ENCODE data around the gene CNTN4. TPM values are rescaled to one million over a fixed set of nuclear protein-coding genes. Genes with fewer than 3 reads are reported as not detected.

CNTN4 gene
- total and polyA plus RNA-seq, 2 experiments from 2014 or later, result 5.6 to 7.9 TPM

DNA sequence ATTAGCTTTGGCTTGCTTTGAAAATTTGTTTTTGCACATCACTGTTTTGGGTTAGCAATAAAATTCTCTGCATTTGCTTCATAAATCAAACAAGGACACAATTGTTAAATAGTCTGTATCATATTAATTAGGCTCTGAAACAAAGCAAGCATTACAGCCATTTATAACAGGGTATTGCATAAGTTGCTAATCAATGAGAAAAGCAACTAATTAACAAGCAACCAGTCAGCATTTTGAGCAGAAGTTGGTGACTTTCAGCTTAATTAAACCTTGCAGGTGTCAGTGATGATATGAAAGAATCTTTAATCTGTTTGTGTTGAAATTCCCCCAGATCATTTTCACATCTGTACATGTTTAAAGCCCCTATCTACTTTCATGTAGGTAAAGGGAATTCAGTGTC lies 516.4 kb downstream of the CNTN4 start:
- Histone ChIP-seq H3K36me3 (no peaks in the 10 kb centered on the region), H3K27me3 (no peaks in the 10 kb centered on the region), H3K9me3 (ENCODE audit: low read depth) (no peaks in the 10 kb centered on the region), H3K4me3 (no peak overlapping the region), H3K4me1 (ENCODE audit: low read depth) (no peaks in the 10 kb centered on the region), H3K27ac (no peak overlapping the region)
- no peak for TF ChIP-seq CTCF (IDR thresholded peaks at IDR 0.05; ENCODE audit: low read depth, low read length)
- no peak for DNase-seq (ENCODE audit: low read depth in 1 of 2, low spot score in 1 of 2)

DNA sequence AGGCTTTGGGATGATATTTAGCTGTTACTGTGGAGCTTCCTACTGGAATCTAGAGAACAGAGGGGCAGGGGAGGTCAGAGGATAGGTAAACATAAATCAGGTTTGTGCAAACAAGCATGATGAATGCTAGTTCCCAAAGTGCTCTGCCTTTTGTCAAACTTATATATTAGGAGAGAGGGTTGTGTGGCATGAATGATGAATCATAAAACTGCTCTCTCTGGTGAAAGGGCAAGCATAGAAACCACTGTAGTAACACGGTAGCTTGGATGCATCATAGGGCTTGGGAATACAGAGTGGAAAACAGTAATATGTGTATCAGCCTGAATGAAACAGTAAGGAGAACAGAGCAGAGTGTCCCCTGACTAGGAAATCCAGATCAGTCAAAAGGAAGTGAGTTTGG lies 524.8 kb downstream of the CNTN4 start:
- Histone ChIP-seq H3K4me3 (no peak overlapping the region), H3K9me3 (ENCODE audit: low read depth) (no peaks in the 10 kb centered on the region), H3K27ac (no peak overlapping the region), H3K4me1 (ENCODE audit: low read depth) (no peaks in the 10 kb centered on the region), H3K27me3 (peaks cover 2% of the 10 kb centered on the region), H3K36me3 (no peaks in the 10 kb centered on the region)
- no peak for TF ChIP-seq CTCF (IDR thresholded peaks at IDR 0.05; ENCODE audit: low read depth, low read length)
- no peak for DNase-seq (ENCODE audit: low read depth in 1 of 2, low spot score in 1 of 2)

- DNase-seq (ENCODE audit: low read depth in 1 of 2, low spot score in 1 of 2), result no peak
- TF ChIP-seq CTCF (IDR thresholded peaks at IDR 0.05; ENCODE audit: low read depth, low read length), result no peak
- H3K36me3 ChIP-seq, result no peaks in the 10 kb centered on the region
- no peak overlapping the region for H3K4me3 ChIP-seq
- H3K27ac ChIP-seq, result no peak overlapping the region
- no peaks in the 10 kb centered on the region for H3K9me3 ChIP-seq (ENCODE audit: low read depth)
- no peaks in the 10 kb centered on the region for H3K27me3 ChIP-seq
- H3K4me1 ChIP-seq (ENCODE audit: low read depth), result no peaks in the 10 kb centered on the region
These were observed 529.5 kb downstream of the CNTN4 start for GRCh38 chr3:2628117-2628516.

- TF ChIP-seq CTCF (IDR thresholded peaks at IDR 0.05; ENCODE audit: low read depth, low read length), result no peak
- Histone ChIP-seq H3K27me3 (no peaks in the 10 kb centered on the region), H3K9me3 (ENCODE audit: low read depth) (no peaks in the 10 kb centered on the region), H3K4me1 (ENCODE audit: low read depth) (no peaks in the 10 kb centered on the region), H3K4me3 (no peak overlapping the region), H3K27ac (no peak overlapping the region), H3K36me3 (no peaks in the 10 kb centered on the region)
- no peak for DNase-seq (ENCODE audit: low read depth in 1 of 2, low spot score in 1 of 2)
These were observed 536.8 kb downstream of the CNTN4 start for GRCh38 chr3:2635511-2635910.

DNA sequence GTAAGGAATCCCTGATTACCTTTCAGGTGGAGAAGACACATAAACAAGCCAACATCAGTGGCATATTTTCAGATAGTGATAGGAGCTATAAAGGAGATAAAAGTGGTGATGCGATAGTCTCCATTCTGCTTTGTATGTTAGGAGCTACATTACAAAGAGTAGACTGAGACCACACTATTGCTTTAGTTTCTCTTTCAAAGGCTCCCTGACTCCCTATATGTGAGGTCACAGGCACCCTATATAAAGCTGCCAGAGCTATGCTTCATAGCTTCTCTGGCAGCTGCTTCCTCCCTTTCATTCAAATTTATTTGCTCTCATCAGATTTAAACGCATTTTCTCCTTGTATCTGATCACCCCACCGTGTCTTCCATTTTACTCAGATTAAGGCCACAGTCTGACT lies 544.9 kb downstream of the CNTN4 start:
- Histone ChIP-seq H3K9me3 (ENCODE audit: low read depth) (no peaks in the 10 kb centered on the region), H3K36me3 (no peaks in the 10 kb centered on the region), H3K4me1 (ENCODE audit: low read depth) (no peaks in the 10 kb centered on the region), H3K4me3 (no peak overlapping the region), H3K27me3 (no peaks in the 10 kb centered on the region), H3K27ac (no peak overlapping the region)
- no peak for DNase-seq (ENCODE audit: low read depth in 1 of 2, low spot score in 1 of 2)
- no peak for TF ChIP-seq CTCF (IDR thresholded peaks at IDR 0.05; ENCODE audit: low read depth, low read length)

DNA sequence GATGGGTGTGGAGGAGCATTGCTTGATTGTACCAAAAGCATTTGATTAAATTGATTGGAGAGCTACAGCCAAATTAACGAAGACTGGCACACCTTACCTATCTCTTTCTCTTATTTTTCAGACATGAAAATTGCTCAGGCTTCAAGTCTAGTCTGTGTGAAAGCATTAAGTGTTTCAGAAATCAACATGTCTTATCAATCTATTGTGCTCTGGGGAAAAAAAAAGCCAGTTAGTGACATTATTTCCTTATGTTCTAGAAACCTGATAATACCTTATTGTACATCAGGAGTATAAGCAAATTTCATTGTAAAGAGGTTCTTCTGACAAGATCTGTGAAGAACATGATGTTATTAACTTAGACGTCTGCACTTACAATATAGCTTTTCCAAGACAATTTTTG lies 546.3 kb downstream of the CNTN4 start:
- no peak for DNase-seq (ENCODE audit: low read depth in 1 of 2, low spot score in 1 of 2)
- no peak overlapping the region for H3K4me3 ChIP-seq
- H3K9me3 ChIP-seq (ENCODE audit: low read depth), result no peaks in the 10 kb centered on the region
- no peaks in the 10 kb centered on the region for H3K36me3 ChIP-seq
- H3K4me1 ChIP-seq (ENCODE audit: low read depth), result no peaks in the 10 kb centered on the region
- no peak overlapping the region for H3K27ac ChIP-seq
- no peaks in the 10 kb centered on the region for H3K27me3 ChIP-seq
- TF ChIP-seq CTCF (IDR thresholded peaks at IDR 0.05; ENCODE audit: low read depth, low read length), result no peak

All from cardiac muscle cell (in vitro differentiated cells and primary cell).